Endothelial cell of umbilical vein (primary cell): ENCODE measurements around the gene NEDD4.

Source experiments
- EZH2 ChIP-seq: IDR thresholded peaks from 2 replicates; pipeline ENCODE4 v1.6.1; 2012; ENCODE audit warnings: borderline replicate concordance, low read depth, mild to moderate bottlenecking, moderate library complexity, low read length, inconsistent platforms; ENCODE audit not compliant: severe bottlenecking
- JUN ChIP-seq: IDR thresholded peaks from 2 replicates; pipeline ENCODE4 v1.6.1; 2011; ENCODE audit warnings: borderline replicate concordance, low read depth; ENCODE audit not compliant: insufficient read length, insufficient read depth
- MAX ChIP-seq: IDR thresholded peaks from 2 replicates; pipeline ENCODE4 v1.6.1; 2011; ENCODE audit not compliant: insufficient read depth, insufficient read length
- POLR2A ChIP-seq: IDR thresholded peaks from 2 replicates; pipeline ENCODE4 v1.6.1; 2012; ENCODE audit warnings: low read depth, mild to moderate bottlenecking, control low read depth, low read length
- POLR2AphosphoS5 ChIP-seq: IDR thresholded peaks from 2 replicates; pipeline ENCODE4 v1.6.1; 2012; ENCODE audit warnings: low read depth, mild to moderate bottlenecking, control low read depth, low read length, moderate library complexity; ENCODE audit not compliant: insufficient read depth
- TF ChIP-seq, protein P1 (sequence below), 2 donors: IDR thresholded peaks; 1 replicate in 1 of 2; 2 replicates in 1 of 2; pipeline ENCODE4 v1.5.1; 2011; ENCODE audit warnings: low read length in 2 of 2, mild to moderate bottlenecking in 2 of 2, moderate library complexity in 2 of 2, control low read depth in 1 of 2, inconsistent platforms in 1 of 2, low read depth in 1 of 2; ENCODE audit not compliant: insufficient read depth in 1 of 2; ENCODE audit errors: extremely low read depth in 1 of 2

DNA sequence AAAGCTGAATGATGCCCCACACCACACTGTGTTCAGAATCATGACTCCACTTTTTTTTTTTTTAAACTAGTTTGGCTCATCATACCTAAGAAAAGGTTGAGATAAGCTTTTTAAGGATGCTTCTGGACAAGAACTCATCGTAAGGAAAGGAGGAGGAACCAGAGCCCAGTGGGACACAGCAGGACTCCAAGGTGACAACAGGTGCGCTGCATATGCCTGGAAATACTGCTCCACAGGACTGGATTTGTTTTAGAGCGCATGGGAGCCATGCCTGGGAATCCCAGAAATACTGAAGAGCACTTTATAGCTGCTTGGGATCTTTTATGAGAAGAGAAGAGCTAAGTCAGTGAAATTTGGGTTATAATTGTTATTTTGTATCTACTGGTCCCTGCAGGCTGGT lies 93.4 kb downstream of the NEDD4 start:
- TF ChIP-seq, protein P1, sequence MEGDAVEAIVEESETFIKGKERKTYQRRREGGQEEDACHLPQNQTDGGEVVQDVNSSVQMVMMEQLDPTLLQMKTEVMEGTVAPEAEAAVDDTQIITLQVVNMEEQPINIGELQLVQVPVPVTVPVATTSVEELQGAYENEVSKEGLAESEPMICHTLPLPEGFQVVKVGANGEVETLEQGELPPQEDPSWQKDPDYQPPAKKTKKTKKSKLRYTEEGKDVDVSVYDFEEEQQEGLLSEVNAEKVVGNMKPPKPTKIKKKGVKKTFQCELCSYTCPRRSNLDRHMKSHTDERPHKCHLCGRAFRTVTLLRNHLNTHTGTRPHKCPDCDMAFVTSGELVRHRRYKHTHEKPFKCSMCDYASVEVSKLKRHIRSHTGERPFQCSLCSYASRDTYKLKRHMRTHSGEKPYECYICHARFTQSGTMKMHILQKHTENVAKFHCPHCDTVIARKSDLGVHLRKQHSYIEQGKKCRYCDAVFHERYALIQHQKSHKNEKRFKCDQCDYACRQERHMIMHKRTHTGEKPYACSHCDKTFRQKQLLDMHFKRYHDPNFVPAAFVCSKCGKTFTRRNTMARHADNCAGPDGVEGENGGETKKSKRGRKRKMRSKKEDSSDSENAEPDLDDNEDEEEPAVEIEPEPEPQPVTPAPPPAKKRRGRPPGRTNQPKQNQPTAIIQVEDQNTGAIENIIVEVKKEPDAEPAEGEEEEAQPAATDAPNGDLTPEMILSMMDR (IDR thresholded peaks at IDR 0.05; ENCODE audit: extremely low read depth in 1 of 2, insufficient read depth in 1 of 2, low read depth in 1 of 2, low read length in 2 of 2) = no peak
- TF ChIP-seq POLR2A = no peak
- no peak for TF ChIP-seq JUN
- TF ChIP-seq EZH2 = no peak
- TF ChIP-seq MAX = no peak
- no peak for TF ChIP-seq POLR2AphosphoS5
